Hepatocyte (in vitro differentiated cells): ENCODE results near the gene RGS6.

Source experiments
- EZH2phosphoT487 ChIP-seq: fragments of 200-600 bp; sonication (generic); IDR thresholded peaks from one replicate; pipeline ENCODE4 v1.6.1; 2018; ENCODE audit warnings: antibody characterized with exemption, mild to moderate bottlenecking, low read depth, moderate library complexity; ENCODE audit not compliant: unreplicated experiment, severe bottlenecking
- TF ChIP-seq, protein P1 (sequence below): fragments of 200-600 bp; sonication (generic); IDR thresholded peaks from 2 replicates; pipeline ENCODE4 v1.5.1; 2016; ENCODE audit warnings: antibody characterized with exemption, mild to moderate bottlenecking; ENCODE audit not compliant: poor library complexity

DNA sequence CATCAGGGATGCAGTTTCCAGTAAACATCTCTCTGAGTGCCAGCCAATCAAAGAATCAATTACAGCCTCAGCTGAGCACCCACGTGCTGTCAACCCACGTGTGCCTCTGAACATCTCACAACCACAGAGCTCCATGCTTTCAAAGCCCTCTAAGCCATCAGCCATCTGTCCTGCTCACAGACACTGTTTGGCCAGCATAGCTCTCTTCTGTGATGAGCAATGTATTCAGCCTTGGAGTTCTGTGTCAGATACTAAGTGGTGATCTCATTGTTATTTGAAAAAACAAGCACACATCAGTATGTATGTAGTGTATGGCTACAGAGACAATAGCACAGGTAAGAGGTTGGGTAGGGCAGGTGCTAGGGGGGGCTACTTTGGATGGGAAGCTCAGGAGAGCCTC lies 94.3 kb downstream of the RGS6 start:
- TF ChIP-seq EZH2phosphoT487: no peak
- TF ChIP-seq, protein P1, sequence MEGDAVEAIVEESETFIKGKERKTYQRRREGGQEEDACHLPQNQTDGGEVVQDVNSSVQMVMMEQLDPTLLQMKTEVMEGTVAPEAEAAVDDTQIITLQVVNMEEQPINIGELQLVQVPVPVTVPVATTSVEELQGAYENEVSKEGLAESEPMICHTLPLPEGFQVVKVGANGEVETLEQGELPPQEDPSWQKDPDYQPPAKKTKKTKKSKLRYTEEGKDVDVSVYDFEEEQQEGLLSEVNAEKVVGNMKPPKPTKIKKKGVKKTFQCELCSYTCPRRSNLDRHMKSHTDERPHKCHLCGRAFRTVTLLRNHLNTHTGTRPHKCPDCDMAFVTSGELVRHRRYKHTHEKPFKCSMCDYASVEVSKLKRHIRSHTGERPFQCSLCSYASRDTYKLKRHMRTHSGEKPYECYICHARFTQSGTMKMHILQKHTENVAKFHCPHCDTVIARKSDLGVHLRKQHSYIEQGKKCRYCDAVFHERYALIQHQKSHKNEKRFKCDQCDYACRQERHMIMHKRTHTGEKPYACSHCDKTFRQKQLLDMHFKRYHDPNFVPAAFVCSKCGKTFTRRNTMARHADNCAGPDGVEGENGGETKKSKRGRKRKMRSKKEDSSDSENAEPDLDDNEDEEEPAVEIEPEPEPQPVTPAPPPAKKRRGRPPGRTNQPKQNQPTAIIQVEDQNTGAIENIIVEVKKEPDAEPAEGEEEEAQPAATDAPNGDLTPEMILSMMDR: no peak
